Ramos (cell line): ENCODE data around the gene SAP25.

Experiments
- in situ Hi-C: fragments of 300-500 bp; cut with MboI; formaldehyde crosslinking; loops from one replicate; pipeline ENCODE4 v1.14.3; 2022; ENCODE audit warnings: low sequenced_read_pairs; ENCODE audit not compliant: unreplicated experiment

SAP25 gene

DNA sequence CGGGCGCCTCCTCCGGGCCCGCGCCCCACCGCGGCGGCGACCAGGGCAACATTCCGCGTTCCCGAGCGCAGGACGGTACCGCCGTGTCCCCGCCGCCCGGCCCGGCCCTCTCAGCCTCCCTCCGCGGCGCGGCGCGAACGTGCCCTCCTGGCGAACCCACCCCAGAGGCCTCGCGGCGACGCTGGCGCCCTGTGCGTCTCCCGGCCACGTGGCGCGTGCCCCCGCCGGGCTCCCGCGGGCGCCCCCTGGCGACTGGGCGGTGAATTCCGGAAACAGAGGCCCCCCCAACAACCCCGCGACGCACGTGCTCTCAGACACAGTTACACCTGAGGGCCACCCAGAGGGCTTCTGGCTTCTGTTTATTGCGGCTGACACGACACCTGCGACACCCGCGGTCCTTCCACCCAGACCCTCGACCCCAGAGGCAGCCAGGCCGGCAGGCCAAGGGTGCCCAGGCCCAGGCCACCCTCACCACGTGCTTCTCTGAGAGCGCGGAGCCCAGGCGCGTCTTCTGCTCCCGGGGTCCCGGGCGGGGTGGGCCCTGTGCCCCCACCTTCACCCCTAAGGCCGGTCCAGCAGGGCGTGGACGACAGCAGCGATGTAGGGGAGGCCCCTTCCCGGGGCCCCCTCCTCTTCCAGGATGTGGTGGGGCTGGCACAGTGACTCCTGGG lies at the start of gene SAP25:
Gene SAP25, minus strand, starts transcription at position 210 of the 671 bp plus-strand sequence. Its CDS starts 158 bp downstream, at position 52.
- in situ Hi-C loops: no loop called here

- in situ Hi-C loops: no loop called here
Observed at GRCh38 chr7:100621554-100621953, 47.9 kb upstream of the SAP25 start.

DNA sequence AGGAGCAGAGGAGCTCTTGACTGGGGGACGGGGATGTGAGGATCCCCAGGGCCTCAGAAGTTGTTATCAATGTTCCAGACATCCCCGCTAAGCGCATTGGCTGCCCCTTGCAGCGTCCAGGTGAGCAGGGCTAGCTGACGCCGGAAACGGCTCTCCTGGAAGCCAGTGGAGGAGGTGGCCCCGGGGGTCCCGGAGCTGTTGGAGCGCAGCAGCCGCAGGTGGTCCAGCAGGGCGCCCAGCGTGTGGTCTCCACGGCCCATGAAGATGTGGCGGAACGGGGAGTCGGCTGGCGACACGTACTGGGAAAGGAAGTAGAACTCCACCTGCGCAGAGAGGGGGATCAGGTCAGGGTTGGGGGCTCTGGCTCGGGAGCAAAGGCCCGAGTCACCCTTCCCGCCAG lies 47.1 kb upstream of the SAP25 start:
- in situ Hi-C loops: no loop called here

DNA sequence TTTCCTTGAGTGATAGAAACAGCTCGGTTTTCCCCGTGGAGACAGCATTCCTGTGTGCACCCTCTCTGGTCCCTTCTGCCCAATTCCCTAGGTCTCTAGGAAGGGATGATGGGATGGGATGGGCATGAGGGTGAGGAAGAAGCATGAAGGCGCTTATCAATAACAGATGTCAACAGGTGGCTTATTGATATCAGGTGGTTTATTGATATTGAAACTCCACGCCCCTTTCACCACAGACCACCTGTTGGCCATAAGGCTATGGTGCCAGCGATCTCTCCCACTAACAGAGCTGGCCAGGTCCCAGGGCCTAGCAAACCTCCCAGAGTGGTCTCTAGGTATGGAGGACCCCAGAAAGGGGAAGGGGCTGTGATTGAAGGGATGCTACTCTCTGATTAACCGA lies 46.5 kb upstream of the SAP25 start:
- in situ Hi-C loops: no loop called here

DNA sequence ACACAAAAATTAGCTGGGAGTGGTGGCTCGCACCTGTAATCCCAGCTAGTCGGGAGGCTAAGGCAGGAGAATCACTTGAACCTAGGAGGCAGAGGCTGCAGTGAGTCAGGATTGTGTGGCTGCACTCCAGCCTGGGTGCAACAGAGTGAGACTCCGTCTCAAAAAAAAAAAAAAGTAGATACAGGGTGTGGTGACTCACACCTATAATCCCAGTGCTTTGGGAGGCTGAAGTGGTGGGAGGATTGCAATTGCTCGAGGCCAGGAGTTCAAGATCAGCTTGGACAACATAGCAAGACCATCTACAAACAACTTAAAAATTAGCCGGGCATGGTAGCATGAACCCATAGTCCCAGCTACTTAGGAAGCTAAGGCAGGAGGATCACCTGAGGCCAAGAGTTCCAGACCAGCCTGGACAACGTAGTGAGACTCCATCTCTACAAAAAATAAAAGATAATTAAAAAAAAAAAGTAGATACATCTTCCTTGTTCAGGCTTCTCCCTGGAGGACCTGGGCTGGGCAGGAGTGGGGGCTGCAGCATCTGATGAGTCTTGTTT lies 40.7 kb upstream of the SAP25 start:
- in situ Hi-C loops: no loop called here

DNA sequence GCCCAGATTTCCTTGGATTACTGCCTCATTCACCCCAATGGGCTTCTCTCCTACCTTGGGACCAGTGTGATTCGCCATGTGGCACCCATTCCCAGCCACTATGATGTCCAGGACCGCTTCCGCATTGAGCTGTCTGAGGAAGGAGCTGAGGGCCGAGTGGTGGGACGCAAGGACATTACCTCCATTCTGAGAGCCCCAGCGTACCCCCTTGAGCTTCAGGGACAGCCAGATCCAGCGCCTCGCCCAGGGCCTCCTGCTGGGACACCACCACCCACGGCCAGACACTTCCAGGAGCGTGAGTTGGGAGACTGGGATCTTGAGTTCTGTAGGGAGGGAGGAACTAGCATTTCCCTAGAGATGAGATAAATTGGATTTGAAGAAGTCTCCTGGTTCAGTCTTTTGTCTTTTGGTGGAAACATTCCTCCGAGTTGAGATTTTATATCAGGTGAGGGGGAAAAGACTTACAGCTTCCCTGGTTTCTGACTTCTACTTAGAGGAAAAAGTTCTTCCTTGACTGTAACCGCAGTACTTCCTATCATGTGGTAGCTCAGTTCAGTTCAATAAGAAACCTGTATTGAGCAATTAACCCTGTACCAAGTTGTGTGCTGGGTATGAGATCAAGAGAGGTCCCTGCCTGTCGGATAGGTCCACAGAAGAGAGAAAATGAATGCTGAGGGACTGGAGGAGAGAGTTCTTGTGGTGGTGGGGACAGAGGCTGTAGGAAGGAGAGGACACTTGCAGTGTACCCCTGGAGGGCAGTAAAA lies 39.9 kb upstream of the SAP25 start:
- in situ Hi-C loops: no loop called here

- in situ Hi-C loops: no loop called here
Observed at GRCh38 chr7:100612730-100613390, 39.2 kb upstream of the SAP25 start.

- in situ Hi-C loops: no loop called here
Observed at GRCh38 chr7:100611983-100612729, 38.5 kb upstream of the SAP25 start, which contains the start of gene MOSPD3. Gene MOSPD3, plus strand, starts transcription at chr7:100612540. Its CDS starts 252 bp downstream, at chr7:100612792.

- in situ Hi-C loops: no loop called here
Observed at GRCh38 chr7:100609958-100610357, 36.3 kb upstream of the SAP25 start.

DNA sequence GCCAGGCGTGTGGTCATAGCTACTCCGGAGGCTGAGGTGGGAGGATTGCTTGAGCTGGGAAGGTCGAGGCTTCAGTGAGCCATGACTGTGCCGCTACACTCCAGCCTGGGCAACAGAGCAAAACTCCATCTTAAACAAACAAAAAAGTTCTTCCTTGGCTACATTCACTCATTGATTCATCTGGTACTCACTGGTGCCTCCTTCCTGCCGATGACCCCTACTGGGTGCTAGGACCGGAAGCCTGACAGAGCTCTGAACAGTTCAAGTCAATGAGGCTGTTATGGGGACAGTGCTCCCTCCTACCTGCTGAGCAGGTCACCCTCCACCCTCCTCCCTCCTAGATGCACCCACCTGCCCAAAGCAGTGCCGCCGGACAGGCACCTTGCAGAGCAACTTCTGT lies 33.4 kb upstream of the SAP25 start:
- in situ Hi-C loops: no loop called here

DNA sequence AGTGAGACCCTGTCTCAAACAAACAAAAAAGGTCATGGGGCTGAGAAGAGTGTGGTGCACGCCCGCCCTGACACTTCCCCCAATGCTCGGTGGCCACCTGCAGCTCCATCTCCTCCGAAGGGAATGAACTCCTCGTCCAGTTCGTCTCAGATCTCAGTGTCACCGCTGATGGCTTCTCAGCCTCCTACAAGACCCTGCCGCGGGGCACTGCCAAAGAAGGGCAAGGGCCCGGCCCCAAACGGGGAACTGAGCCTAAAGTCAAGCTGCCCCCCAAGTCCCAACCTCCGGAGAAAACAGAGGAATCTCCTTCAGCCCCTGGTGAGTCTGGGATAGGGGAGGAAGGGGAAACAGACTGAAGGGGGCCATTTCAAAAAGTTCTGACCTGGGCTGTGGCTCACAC lies 32.6 kb upstream of the SAP25 start:
- in situ Hi-C loops: no loop called here

- in situ Hi-C loops: no loop called here
Observed at GRCh38 chr7:100604976-100605911, 31.5 kb upstream of the SAP25 start.

GRCh38 chr7:100604028-100604975 lies 30.6 kb upstream of the SAP25 start:
- in situ Hi-C loops: no loop called here

GRCh38 chr7:100603726-100604027 lies 30.0 kb upstream of the SAP25 start:
- in situ Hi-C loops: no loop called here

DNA sequence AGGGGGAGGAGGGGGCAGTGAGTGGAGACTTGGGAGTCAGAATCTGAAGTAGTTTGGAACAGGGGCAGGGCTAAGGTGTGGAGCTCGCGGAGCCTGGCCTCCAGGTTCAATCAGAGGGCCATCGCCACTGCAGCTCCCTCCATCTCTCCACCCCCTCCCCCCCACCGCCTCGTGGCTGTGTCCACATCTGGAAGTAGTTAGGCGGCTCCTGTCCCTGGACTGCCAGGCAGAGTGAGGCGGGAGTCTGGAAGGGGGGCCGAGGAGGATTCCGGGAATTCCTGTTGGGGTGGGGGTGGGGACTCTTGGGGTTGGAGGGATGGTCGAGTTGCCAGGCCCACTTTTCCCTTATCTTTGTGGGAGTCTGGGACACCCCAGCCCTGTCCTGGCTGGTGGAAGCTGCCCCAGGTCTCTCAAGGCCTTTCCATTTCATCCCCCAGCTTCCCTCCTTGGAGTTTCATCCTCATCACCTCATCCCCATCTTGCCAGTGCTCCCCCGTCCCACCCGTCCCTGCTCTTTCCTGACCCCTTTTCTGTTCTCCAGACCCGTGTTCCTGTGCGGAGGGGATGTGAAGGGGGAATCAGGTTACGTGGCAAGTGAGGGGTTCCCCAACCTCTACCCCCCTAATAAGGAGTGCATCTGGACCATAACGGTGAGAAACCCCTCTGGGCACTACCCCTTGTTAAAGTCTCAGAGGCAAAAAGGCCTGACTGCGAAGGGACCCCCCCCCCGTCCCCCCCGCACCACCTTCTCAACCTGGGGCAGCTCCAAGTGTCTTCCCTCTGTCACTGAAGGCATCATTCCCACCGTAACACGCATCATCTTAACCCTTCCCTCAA lies 29.4 kb upstream of the SAP25 start:
- in situ Hi-C loops: no loop called here

- in situ Hi-C loops: no loop called here
Observed at GRCh38 chr7:100600730-100601038, 27.0 kb upstream of the SAP25 start.

- in situ Hi-C loops: no loop called here
Observed at GRCh38 chr7:100599911-100600729, 26.4 kb upstream of the SAP25 start.
